ENCODE data around the gene RGMA. TPM values are rescaled to one million over a fixed set of nuclear protein-coding genes. Genes with fewer than 3 reads are reported as not detected.

Gene RGMA
- total and polyA plus RNA-seq, 2 of the 8 experiments (the other 6 are each of a cell fraction or from before 2014, with no cell fraction given): 19.9 to 39.8 TPM

DNA sequence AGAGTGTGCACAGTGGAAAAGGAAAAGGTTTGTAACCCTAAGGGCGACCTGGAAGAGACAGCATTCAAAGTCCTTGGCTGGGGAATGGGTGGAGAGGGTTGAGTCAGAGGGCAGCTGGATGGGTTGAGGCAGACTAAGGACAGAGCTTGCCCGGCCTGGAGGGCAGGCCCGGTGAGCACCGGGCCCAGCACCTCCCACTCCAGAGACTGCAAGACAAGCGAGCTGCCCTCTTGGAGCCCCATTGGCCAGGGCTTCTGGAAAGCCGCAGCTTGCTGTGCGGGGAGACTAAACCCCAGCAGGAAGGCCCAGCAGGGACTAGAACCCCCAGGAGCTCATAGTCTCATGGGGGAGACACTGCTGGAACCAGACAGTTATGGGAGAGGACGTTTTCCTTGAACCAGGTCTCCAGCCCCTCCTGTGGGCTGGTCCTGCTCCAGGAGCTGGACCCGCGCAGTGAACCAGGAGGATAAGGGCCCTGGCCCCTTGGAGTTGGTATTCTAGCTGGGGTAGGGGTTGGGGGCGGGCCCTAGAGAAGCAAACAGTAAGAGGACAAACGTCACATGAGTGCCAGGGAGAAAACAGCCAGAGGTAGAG, 59.1 kb downstream of the RGMA start:
- Histone ChIP-seq H3K23ac (ENCODE audit: insufficient read length) (no peak overlapping the region), H2BK20ac (ENCODE audit: low read length) (no peak overlapping the region), H3K9ac (replicated peaks in 1 of 4; ENCODE audit: extremely low read depth in 1 of 4, low read depth in 3 of 4, low read length in 3 of 4) (no peak overlapping the region), H4K8ac (ENCODE audit: extremely low read depth, insufficient read depth, low read length) (no peak overlapping the region), H3K36me3 (ENCODE audit: control insufficient read depth in 2 of 4, insufficient read depth in 4 of 4, low read length in 3 of 4) (peaks cover 6 to 24% (median 18%) of the 10 kb centered on the region in 4 experiments), H3K56ac (replicated peaks; ENCODE audit: insufficient read length, low read depth, low read length) (no peak overlapping the region), H4K20me1 (replicated peaks in 1 of 2; ENCODE audit: control insufficient read depth in 1 of 2, insufficient read depth in 2 of 2, low read length in 2 of 2) (peaks cover 5 to 8% of the 10 kb centered on the region in 2 experiments), H3K14ac (ENCODE audit: insufficient read length) (no peak overlapping the region), H3K23me2 (ENCODE audit: low read depth, low read length) (no peaks in the 10 kb centered on the region), H3K4me1 (replicated peaks in 1 of 4; ENCODE audit: control insufficient read depth in 3 of 4, insufficient read depth in 4 of 4, low read length in 3 of 4) (peaks cover 0 to 3% (median 0%) of the 10 kb centered on the region in 4 experiments; a peak in 3 of 7 replicates), H4K5ac (ENCODE audit: insufficient read length, low read depth, low read length) (no peak overlapping the region), H2BK15ac (ENCODE audit: low read length) (no peak overlapping the region), H3K4me3 (ENCODE audit: extremely low read depth in 1 of 4, insufficient read depth in 2 of 4, low read depth in 3 of 4, low read length in 4 of 4) (no peak overlapping the region), H3K9me3 (ENCODE audit: insufficient read depth in 2 of 2, low read depth in 1 of 2, low read length in 1 of 2) (no peaks in the 10 kb centered on the region), H3K27ac (ENCODE audit: low read depth, low read length) (no peak overlapping the region), H3K4me2 (ENCODE audit: insufficient read depth in 1 of 2, low read depth in 2 of 2, low read length in 2 of 2) (no peak overlapping the region), H2BK12ac (ENCODE audit: low read depth, low read length) (no peak overlapping the region), H3K18ac (ENCODE audit: extremely low read depth, low read length) (no peak overlapping the region; the same call in 1 of the 2 replicates), H2AFZ (ENCODE audit: low read length) (no peak overlapping the region), H3K4ac (replicated peaks; ENCODE audit: insufficient read length, low read depth, low read length) (no peak overlapping the region), H2BK120ac (replicated peaks; ENCODE audit: low read depth, low read length) (no peak overlapping the region), H2BK5ac (ENCODE audit: low read depth, low read length) (no peak overlapping the region), H3K79me1 (ENCODE audit: low read depth, low read length) (peaks cover 4% of the 10 kb centered on the region; the same call in 1 of the 2 replicates), H3K79me2 (ENCODE audit: control insufficient read depth in 1 of 2, insufficient read depth in 2 of 2, low read length in 2 of 2) (no peaks in the 10 kb centered on the region), H2AK5ac (ENCODE audit: low read depth, low read length) (no peak overlapping the region), H4K91ac (replicated peaks; ENCODE audit: insufficient read length, low read length) (no peak overlapping the region), H3K27me3 (replicated peaks in 1 of 4; ENCODE audit: control insufficient read depth in 3 of 4, extremely low read depth in 1 of 4, insufficient read depth in 3 of 4, low read length in 3 of 4) (no peaks in the 10 kb centered on the region)
- FAIRE-seq (no peak), DNase-seq (ENCODE audit: low read depth in 1 of 2, low spot score in 2 of 2) (peak in 1 of 2 experiments; percentile 49)
- ChIA-PET POLR2A (ENCODE audit: partially characterized antibody) (interaction anchor here (0.6 to 1.5 kb wide), 5 partner anchors 30 to 220 kb away, joined by 3 to 4 read pairs (median 4); no protein-coding TSS in a partner anchor), CTCF (ENCODE audit: partially characterized antibody) (interaction anchor here (0.6 to 8.6 kb wide), 59 partner anchors 7 to 1103 kb away, joined by 3 to 119 read pairs (median 3); partner anchors contain the start of gene RGMA)
- 89% methylated on average over 12 of the region's 12 CpGs; no CpG with 5 or more reads in 1 of the 2 experiments for WGBS, 2 experiments (ENCODE audit: extremely low coverage in 1 of 2, insufficient coverage in 1 of 2, insufficient read length in 1 of 2, insufficient replicate concordance in 2 of 2, low coverage in 1 of 2, low lambda C conversion rate in 2 of 2, missing lambda C conversion rate in 1 of 2)
- TF ChIP-seq POLR2AphosphoS5 (IDR thresholded peaks at IDR 0.05; ENCODE audit: low read depth, low read length): no peak
- no peak for TF ChIP-seq TAF7 (optimal IDR thresholded peaks at IDR 0.05; ENCODE audit: borderline replicate concordance, low read depth, low read length)
- TF ChIP-seq SIN3A (conservative IDR thresholded peaks at IDR 0.05 in 1 of 2, IDR thresholded peaks at IDR 0.05 in 1 of 2; ENCODE audit: low read depth in 1 of 2, low read length in 2 of 2): no peak
- no peak for TF ChIP-seq RFX5 (IDR thresholded peaks at IDR 0.05; ENCODE audit: borderline replicate concordance, low read depth, low read length)
- TF ChIP-seq CEBPB (IDR thresholded peaks at IDR 0.05; ENCODE audit: low read depth, low read length): no peak
- no peak for TF ChIP-seq HDAC6 (IDR thresholded peaks at IDR 0.05; ENCODE audit: low read depth, low read length)
- no peak for TF ChIP-seq RXRA (IDR thresholded peaks at IDR 0.05; ENCODE audit: insufficient read depth, low read depth, low read length)
- TF ChIP-seq JUND (IDR thresholded peaks at IDR 0.05; ENCODE audit: low read length): no peak
- TF ChIP-seq, protein P1, sequence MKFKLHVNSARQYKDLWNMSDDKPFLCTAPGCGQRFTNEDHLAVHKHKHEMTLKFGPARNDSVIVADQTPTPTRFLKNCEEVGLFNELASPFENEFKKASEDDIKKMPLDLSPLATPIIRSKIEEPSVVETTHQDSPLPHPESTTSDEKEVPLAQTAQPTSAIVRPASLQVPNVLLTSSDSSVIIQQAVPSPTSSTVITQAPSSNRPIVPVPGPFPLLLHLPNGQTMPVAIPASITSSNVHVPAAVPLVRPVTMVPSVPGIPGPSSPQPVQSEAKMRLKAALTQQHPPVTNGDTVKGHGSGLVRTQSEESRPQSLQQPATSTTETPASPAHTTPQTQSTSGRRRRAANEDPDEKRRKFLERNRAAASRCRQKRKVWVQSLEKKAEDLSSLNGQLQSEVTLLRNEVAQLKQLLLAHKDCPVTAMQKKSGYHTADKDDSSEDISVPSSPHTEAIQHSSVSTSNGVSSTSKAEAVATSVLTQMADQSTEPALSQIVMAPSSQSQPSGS (IDR thresholded peaks at IDR 0.05; ENCODE audit: low read length): no peak
- no peak for TF ChIP-seq EP300 (IDR thresholded peaks at IDR 0.05; ENCODE audit: borderline replicate concordance in 1 of 2, low read depth in 2 of 2, low read length in 2 of 2)
- no peak for TF ChIP-seq CBX8 (IDR thresholded peaks at IDR 0.05; ENCODE audit: borderline replicate concordance, low read depth, low read length)

All from H1 (cell line).